ENCODE measurements around the gene TCERG1L.

GRCh38 chr10:131075218-131075770 is 236.2 kb downstream of the TCERG1L start:
- TF ChIP-seq, protein P1, sequence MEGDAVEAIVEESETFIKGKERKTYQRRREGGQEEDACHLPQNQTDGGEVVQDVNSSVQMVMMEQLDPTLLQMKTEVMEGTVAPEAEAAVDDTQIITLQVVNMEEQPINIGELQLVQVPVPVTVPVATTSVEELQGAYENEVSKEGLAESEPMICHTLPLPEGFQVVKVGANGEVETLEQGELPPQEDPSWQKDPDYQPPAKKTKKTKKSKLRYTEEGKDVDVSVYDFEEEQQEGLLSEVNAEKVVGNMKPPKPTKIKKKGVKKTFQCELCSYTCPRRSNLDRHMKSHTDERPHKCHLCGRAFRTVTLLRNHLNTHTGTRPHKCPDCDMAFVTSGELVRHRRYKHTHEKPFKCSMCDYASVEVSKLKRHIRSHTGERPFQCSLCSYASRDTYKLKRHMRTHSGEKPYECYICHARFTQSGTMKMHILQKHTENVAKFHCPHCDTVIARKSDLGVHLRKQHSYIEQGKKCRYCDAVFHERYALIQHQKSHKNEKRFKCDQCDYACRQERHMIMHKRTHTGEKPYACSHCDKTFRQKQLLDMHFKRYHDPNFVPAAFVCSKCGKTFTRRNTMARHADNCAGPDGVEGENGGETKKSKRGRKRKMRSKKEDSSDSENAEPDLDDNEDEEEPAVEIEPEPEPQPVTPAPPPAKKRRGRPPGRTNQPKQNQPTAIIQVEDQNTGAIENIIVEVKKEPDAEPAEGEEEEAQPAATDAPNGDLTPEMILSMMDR (IDR thresholded peaks at IDR 0.05; ENCODE audit: insufficient read depth, low read length, poor library complexity, severe bottlenecking): no peak
- TF ChIP-seq EZH2phosphoT487 (conservative IDR thresholded peaks at IDR 0.05; ENCODE audit: low read length): no peak

All from SU-DHL-6 (cell line).